ENCODE data around the gene HES7.

Gene HES7

DNA sequence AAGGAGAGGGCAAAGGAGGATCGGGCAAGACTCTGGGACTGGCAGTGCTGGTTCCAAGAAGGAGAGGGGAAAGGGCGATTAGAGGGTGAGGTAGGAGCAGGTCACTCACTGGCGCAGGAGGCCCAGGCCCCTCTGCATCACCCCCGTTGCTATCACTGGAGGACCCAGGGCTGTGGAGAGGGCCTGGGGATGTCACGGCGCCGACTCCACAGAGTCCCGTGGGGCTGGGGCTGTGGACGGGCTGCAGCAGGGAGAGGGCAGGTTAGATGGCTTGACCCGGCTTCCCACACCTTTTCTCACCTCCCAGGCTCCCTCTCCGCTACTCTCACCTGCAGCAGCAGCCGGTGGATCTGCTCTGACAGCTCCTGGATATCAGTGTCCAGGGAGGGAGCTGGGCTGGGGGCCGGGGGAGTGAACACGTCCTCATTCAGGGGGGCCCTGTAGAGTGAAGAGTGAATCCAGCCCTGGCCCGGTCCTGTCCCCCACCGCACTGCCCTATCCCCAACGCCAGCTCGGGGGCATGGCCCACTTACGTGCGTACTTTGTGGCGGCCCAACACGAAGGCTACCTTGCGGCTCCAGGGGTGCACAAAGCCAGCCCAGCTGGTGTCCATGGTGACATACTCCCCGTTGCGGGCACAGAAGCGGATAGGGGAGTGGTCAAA is 23.4 kb upstream of the HES7 start:
- Histone ChIP-seq H3K4me1 (ENCODE audit: insufficient read depth, poor library complexity, severe bottlenecking) (no peaks in the 10 kb centered on the region), H3K27me3 (ENCODE audit: insufficient read depth, poor library complexity, severe bottlenecking) (no peaks in the 10 kb centered on the region), H3K9me3 (ENCODE audit: severe bottlenecking) (no peaks in the 10 kb centered on the region), H3K36me3 (ENCODE audit: low read depth) (peaks cover 97% of the 10 kb centered on the region), H3K4me3 (ENCODE audit: severe bottlenecking) (no peak overlapping the region), H3K27ac (ENCODE audit: poor library complexity, severe bottlenecking) (no peak overlapping the region)
- ATAC-seq (ENCODE audit: low read depth) (no peak), DNase-seq (ENCODE audit: low spot score) (no peak)
- TF ChIP-seq, protein P1, sequence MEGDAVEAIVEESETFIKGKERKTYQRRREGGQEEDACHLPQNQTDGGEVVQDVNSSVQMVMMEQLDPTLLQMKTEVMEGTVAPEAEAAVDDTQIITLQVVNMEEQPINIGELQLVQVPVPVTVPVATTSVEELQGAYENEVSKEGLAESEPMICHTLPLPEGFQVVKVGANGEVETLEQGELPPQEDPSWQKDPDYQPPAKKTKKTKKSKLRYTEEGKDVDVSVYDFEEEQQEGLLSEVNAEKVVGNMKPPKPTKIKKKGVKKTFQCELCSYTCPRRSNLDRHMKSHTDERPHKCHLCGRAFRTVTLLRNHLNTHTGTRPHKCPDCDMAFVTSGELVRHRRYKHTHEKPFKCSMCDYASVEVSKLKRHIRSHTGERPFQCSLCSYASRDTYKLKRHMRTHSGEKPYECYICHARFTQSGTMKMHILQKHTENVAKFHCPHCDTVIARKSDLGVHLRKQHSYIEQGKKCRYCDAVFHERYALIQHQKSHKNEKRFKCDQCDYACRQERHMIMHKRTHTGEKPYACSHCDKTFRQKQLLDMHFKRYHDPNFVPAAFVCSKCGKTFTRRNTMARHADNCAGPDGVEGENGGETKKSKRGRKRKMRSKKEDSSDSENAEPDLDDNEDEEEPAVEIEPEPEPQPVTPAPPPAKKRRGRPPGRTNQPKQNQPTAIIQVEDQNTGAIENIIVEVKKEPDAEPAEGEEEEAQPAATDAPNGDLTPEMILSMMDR (IDR thresholded peaks at IDR 0.05; ENCODE audit: poor library complexity, severe bottlenecking), result no peak

DNA sequence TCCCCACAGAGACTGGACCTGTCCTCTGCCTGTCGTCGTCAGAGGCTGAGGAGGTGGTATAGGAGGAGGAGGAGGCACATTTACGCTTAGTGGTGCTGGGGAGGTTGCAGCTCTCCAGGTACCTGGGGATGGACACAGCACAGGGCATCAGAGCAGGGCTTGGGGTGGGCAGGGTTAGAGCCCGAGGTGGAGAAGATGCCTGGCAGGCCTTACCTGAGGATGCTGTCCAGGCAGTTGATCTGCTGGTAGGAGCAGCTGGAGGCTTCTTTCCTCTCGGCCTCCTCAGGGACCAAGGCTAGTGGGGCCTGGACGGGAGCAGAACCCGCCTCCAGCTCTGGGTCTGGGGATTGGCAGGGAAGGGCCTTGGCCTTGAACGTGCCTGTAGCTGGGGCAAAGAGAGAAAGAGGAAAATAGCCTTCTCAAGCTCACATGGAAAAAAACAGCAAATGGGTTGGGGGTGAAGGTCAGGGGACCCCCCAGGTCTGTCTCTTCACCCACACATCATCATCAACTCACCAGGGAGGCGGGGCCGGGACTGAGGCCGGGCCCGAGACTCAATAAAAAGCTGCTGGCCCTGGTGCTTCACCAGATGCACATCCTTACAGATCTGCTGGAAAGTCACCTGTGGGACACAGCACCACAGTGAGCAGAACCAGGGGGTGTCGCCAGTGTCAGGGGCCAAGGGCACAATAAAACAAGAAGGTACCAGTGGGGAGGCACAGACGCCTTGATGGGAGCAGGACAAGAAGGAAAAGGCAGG is 22.7 kb upstream of the HES7 start:
- H3K9me3 ChIP-seq (ENCODE audit: severe bottlenecking), result no peaks in the 10 kb centered on the region
- TF ChIP-seq, protein P1 (IDR thresholded peaks at IDR 0.05; ENCODE audit: poor library complexity, severe bottlenecking), result no peak
- H3K4me3 ChIP-seq (ENCODE audit: severe bottlenecking), result no peak overlapping the region
- H3K27me3 ChIP-seq (ENCODE audit: insufficient read depth, poor library complexity, severe bottlenecking), result no peaks in the 10 kb centered on the region
- no peak overlapping the region for H3K27ac ChIP-seq (ENCODE audit: poor library complexity, severe bottlenecking)
- DNase-seq (ENCODE audit: low spot score) (no peak), ATAC-seq (ENCODE audit: low read depth) (no peak)
- H3K4me1 ChIP-seq (ENCODE audit: insufficient read depth, poor library complexity, severe bottlenecking), result no peaks in the 10 kb centered on the region
- H3K36me3 ChIP-seq (ENCODE audit: low read depth), result peaks cover 98% of the 10 kb centered on the region

- TF ChIP-seq, protein P1 (IDR thresholded peaks at IDR 0.05; ENCODE audit: poor library complexity, severe bottlenecking), result no peak
- H3K4me1 ChIP-seq (ENCODE audit: insufficient read depth, poor library complexity, severe bottlenecking), result no peaks in the 10 kb centered on the region
- DNase-seq (ENCODE audit: low spot score), result no peak
- H3K9me3 ChIP-seq (ENCODE audit: severe bottlenecking), result no peaks in the 10 kb centered on the region
- H3K36me3 ChIP-seq (ENCODE audit: low read depth), result peaks cover 98% of the 10 kb centered on the region
- no peaks in the 10 kb centered on the region for H3K27me3 ChIP-seq (ENCODE audit: insufficient read depth, poor library complexity, severe bottlenecking)
- no peak overlapping the region for H3K27ac ChIP-seq (ENCODE audit: poor library complexity, severe bottlenecking)
- no peak overlapping the region for H3K4me3 ChIP-seq (ENCODE audit: severe bottlenecking)
- no peak for ATAC-seq (ENCODE audit: low read depth)
Observed at GRCh38 chr17:8145811-8146210, 21.9 kb upstream of the HES7 start.

- H3K36me3 ChIP-seq (ENCODE audit: low read depth), result peaks cover 98% of the 10 kb centered on the region
- no peak overlapping the region for H3K27ac ChIP-seq (ENCODE audit: poor library complexity, severe bottlenecking)
- no peaks in the 10 kb centered on the region for H3K4me1 ChIP-seq (ENCODE audit: insufficient read depth, poor library complexity, severe bottlenecking)
- no peak overlapping the region for H3K4me3 ChIP-seq (ENCODE audit: severe bottlenecking)
- DNase-seq (ENCODE audit: low spot score) (no peak), ATAC-seq (ENCODE audit: low read depth) (no peak)
- H3K9me3 ChIP-seq (ENCODE audit: severe bottlenecking), result no peaks in the 10 kb centered on the region
- H3K27me3 ChIP-seq (ENCODE audit: insufficient read depth, poor library complexity, severe bottlenecking), result no peaks in the 10 kb centered on the region
- TF ChIP-seq, protein P1 (IDR thresholded peaks at IDR 0.05; ENCODE audit: poor library complexity, severe bottlenecking), result no peak
Observed at GRCh38 chr17:8144401-8145231, 20.7 kb upstream of the HES7 start.

Data from RWPE2 (cell line).